Measurements from ENCODE around the gene DNAJC10. TPM values are rescaled to one million over a fixed set of nuclear protein-coding genes. Genes with fewer than 3 reads are reported as not detected.
"Not testable (repeated sequence)": the region's sequence is repeated elsewhere in the genome, so short reads cannot be mapped to it uniquely, and the experiment has no call there.

Gene DNAJC10
- total RNA-seq, 1 donor from 2014 or later = 26.0 TPM

GRCh38 chr2:182672466-182673165 is 43.4 kb upstream of the DNAJC10 start:
- TF ChIP-seq CTCF (IDR thresholded peaks at IDR 0.05) = no peak
- no peak overlapping the region for H3K4me3 ChIP-seq
- H3K4me1 ChIP-seq = no peaks in the 10 kb centered on the region
- H3K36me3 ChIP-seq = no peaks in the 10 kb centered on the region
- intact Hi-C loops (cut with DNase I) = no loop called here
- H3K9me3 ChIP-seq = no peaks in the 10 kb centered on the region
- no peak for DNase-seq (ENCODE audit: low spot score in 2 of 2)
- no peaks in the 10 kb centered on the region for H3K27me3 ChIP-seq
- no peak overlapping the region for H3K27ac ChIP-seq

- no peaks in the 10 kb centered on the region for H3K36me3 ChIP-seq
- H3K9me3 ChIP-seq = no peaks in the 10 kb centered on the region
- DNase-seq (ENCODE audit: low spot score in 2 of 2) = no peak
- H3K4me3 ChIP-seq = no peak overlapping the region
- H3K27me3 ChIP-seq = no peaks in the 10 kb centered on the region
- no peaks in the 10 kb centered on the region for H3K4me1 ChIP-seq
- no peak overlapping the region for H3K27ac ChIP-seq
- TF ChIP-seq CTCF (IDR thresholded peaks at IDR 0.05) = no peak
- intact Hi-C loops (cut with DNase I) = no loop called here
Measured at GRCh38 chr2:182680837-182681236, 35.2 kb upstream of the DNAJC10 start.

- H3K4me3 ChIP-seq = no peak overlapping the region
- no peaks in the 10 kb centered on the region for H3K27me3 ChIP-seq
- no peak for DNase-seq (ENCODE audit: low spot score in 2 of 2)
- H3K27ac ChIP-seq = no peak overlapping the region
- no peaks in the 10 kb centered on the region for H3K4me1 ChIP-seq
- TF ChIP-seq CTCF (IDR thresholded peaks at IDR 0.05) = no peak
- intact Hi-C loops (cut with DNase I) = no loop called here
- H3K36me3 ChIP-seq = no peaks in the 10 kb centered on the region
- H3K9me3 ChIP-seq = no peaks in the 10 kb centered on the region
Measured at GRCh38 chr2:182682210-182682609, 33.8 kb upstream of the DNAJC10 start.

- no peak overlapping the region for H3K27ac ChIP-seq
- H3K4me3 ChIP-seq = no peak overlapping the region
- intact Hi-C loops (cut with DNase I) = no loop called here
- H3K36me3 ChIP-seq = no peaks in the 10 kb centered on the region
- no peak for TF ChIP-seq CTCF (IDR thresholded peaks at IDR 0.05)
- no peaks in the 10 kb centered on the region for H3K9me3 ChIP-seq
- no peaks in the 10 kb centered on the region for H3K27me3 ChIP-seq
- no peaks in the 10 kb centered on the region for H3K4me1 ChIP-seq
- DNase-seq (ENCODE audit: low spot score in 2 of 2) = no peak
Measured at GRCh38 chr2:182685559-182685958, 30.5 kb upstream of the DNAJC10 start.

- not testable (repeated sequence) for DNase-seq (ENCODE audit: low spot score in 2 of 2); H3K36me3 ChIP-seq
Measured at GRCh38 chr2:182686763-182687162, 29.3 kb upstream of the DNAJC10 start.

GRCh38 chr2:182694189-182694588 is 21.9 kb upstream of the DNAJC10 start:
- Histone ChIP-seq H3K4me3 (no peak overlapping the region), H3K9me3 (no peaks in the 10 kb centered on the region), H3K36me3 (no peaks in the 10 kb centered on the region), H3K4me1 (no peaks in the 10 kb centered on the region), H3K27ac (no peak overlapping the region), H3K27me3 (no peaks in the 10 kb centered on the region)
- DNase-seq (ENCODE audit: low spot score in 2 of 2) = no peak
- intact Hi-C loops (cut with DNase I) = no loop called here
- TF ChIP-seq CTCF (IDR thresholded peaks at IDR 0.05) = no peak

More at GRCh38 chr2:182686763-182687162, 29.3 kb upstream of the DNAJC10 start:
- H3K4me1 ChIP-seq; intact Hi-C loops (cut with DNase I); H3K27me3 ChIP-seq; H3K9me3 ChIP-seq; H3K27ac ChIP-seq; H3K4me3 ChIP-seq: not testable (repeated sequence)
